Transverse colon (tissue), 4 donors: ENCODE results near the gene SAMD7.

Source experiments
- CTCF ChIP-seq, 5 experiments: fragments of 200-600 bp in 3 of 5; fragments of 450-650 bp in 2 of 5; sonication (generic) in 3 of 5; IDR thresholded peaks; 1 replicate in 2 of 5; 2 replicates in 3 of 5; pipeline ENCODE4 v1.5.1; 2016 to 2017; ENCODE audit warnings: antibody characterized with exemption in 5 of 5, inconsistent platforms in 3 of 5, mild to moderate bottlenecking in 2 of 5, moderate library complexity in 1 of 5
- POLR2A ChIP-seq: fragments of 450-650 bp; IDR thresholded peaks from one replicate; pipeline ENCODE4 v1.6.1; 2016; ENCODE audit warnings: antibody characterized with exemption, mild to moderate bottlenecking, moderate library complexity
- POLR2AphosphoS5 ChIP-seq, 3 donors: sonication (generic); formaldehyde crosslinking; IDR thresholded peaks; one replicate each; pipeline ENCODE4 v1.6.1; 2016; ENCODE audit warnings: antibody characterized with exemption in 3 of 3

- TF ChIP-seq CTCF (IDR thresholded peaks at IDR 0.05) (no peak), POLR2A (no peak), POLR2AphosphoS5 (IDR thresholded peaks at IDR 0.05) (no peak)
These were observed 6.0 kb upstream of the SAMD7 start for GRCh38 chr3:169905404-169905803.
